Esophagus squamous epithelium (tissue), 4 donors: ENCODE results near the gene BFSP2.

Source experiments
- POLR2A ChIP-seq, 4 donors: fragments of 450-650 bp; IDR thresholded peaks; one replicate each; pipeline ENCODE4 v1.6.1; 2017; ENCODE audit warnings: antibody characterized with exemption in 4 of 4, mild to moderate bottlenecking in 4 of 4, moderate library complexity in 3 of 4
- TF ChIP-seq, protein P1 (sequence below), 6 experiments: fragments of 450-650 bp in 4 of 6; fragments of 200-600 bp in 2 of 6; sonication (generic) in 2 of 6; IDR thresholded peaks; one replicate each; pipeline ENCODE4 v1.5.1; 2016 to 2019; ENCODE audit warnings: antibody characterized with exemption in 6 of 6, mild to moderate bottlenecking in 4 of 6, moderate library complexity in 4 of 6

DNA sequence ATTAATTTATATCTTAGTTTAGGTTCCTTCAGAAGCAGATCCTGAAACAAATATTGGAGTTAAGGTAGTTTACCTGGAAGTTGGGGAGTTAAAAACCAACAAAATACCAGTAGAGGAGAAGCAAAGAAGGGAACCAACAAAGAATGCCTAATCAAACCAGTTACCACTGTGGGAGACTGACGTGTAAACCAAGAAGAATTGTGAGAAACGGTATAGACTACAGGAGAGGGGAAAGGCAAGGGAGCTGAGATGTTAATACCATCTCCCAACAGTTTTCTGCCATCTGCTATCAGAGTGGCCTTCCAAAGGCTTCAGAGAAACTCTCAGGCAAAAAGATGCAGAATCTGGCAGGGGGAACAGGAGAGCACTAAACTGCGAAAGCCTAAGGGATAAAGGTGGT is 53.5 kb downstream of the BFSP2 start:
- TF ChIP-seq, protein P1, sequence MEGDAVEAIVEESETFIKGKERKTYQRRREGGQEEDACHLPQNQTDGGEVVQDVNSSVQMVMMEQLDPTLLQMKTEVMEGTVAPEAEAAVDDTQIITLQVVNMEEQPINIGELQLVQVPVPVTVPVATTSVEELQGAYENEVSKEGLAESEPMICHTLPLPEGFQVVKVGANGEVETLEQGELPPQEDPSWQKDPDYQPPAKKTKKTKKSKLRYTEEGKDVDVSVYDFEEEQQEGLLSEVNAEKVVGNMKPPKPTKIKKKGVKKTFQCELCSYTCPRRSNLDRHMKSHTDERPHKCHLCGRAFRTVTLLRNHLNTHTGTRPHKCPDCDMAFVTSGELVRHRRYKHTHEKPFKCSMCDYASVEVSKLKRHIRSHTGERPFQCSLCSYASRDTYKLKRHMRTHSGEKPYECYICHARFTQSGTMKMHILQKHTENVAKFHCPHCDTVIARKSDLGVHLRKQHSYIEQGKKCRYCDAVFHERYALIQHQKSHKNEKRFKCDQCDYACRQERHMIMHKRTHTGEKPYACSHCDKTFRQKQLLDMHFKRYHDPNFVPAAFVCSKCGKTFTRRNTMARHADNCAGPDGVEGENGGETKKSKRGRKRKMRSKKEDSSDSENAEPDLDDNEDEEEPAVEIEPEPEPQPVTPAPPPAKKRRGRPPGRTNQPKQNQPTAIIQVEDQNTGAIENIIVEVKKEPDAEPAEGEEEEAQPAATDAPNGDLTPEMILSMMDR (IDR thresholded peaks at IDR 0.05), result no peak
- TF ChIP-seq POLR2A (IDR thresholded peaks at IDR 0.05), result no peak
